SU-DHL-6 (cell line): ENCODE measurements around the gene MYZAP.

Experiments
- H2AFZ ChIP-seq: fragments of 200-600 bp; sonication (generic); 2 replicates; pipeline ENCODE4 v1.6.1; 2014; ENCODE audit warnings: low read depth, mild to moderate bottlenecking, moderate library complexity, mixed read lengths, antibody characterized with exemption, low read length; ENCODE audit not compliant: severe bottlenecking
- H3F3A ChIP-seq: fragments of 200-600 bp; shearing (Covaris generic); 2 replicates; pipeline ENCODE4 v1.6.0; 2016; ENCODE audit warnings: antibody characterized with exemption, mild to moderate bottlenecking; ENCODE audit not compliant: insufficient read depth
- H3K27ac ChIP-seq: fragments of 200-600 bp; sonication (generic); 2 replicates; pipeline ENCODE4 v1.5.1; 2016; ENCODE audit warnings: low read depth, mild to moderate bottlenecking, low read length, moderate library complexity, mixed read lengths
- H3K27me3 ChIP-seq: fragments of 200-600 bp; sonication (generic), shearing (Covaris generic); 2 replicates; pipeline ENCODE4 v1.6.0; 2014; ENCODE audit warnings: mild to moderate bottlenecking, low read length
- H3K36me3 ChIP-seq: fragments of 200-600 bp; sonication (generic); 2 replicates; pipeline ENCODE4 v1.6.1; 2014; ENCODE audit warnings: mild to moderate bottlenecking, low read length, mixed read lengths
- H3K4me2 ChIP-seq: fragments of 300-600, 200-600 bp; shearing (Covaris generic), sonication (generic); 2 replicates; pipeline ENCODE4 v1.6.0; 2014; ENCODE audit warnings: low read length, low read depth, mild to moderate bottlenecking; ENCODE audit not compliant: poor library complexity, severe bottlenecking
- H3K4me3 ChIP-seq: fragments of 200-600 bp; sonication (generic); 2 replicates; pipeline ENCODE4 v1.5.1; 2014; ENCODE audit warnings: antibody characterized with exemption, low read length, mild to moderate bottlenecking, mixed read lengths; ENCODE audit not compliant: insufficient read depth, poor library complexity, severe bottlenecking
- H3K79me2 ChIP-seq: fragments of 200-600 bp; sonication (generic); 2 replicates; pipeline ENCODE4 v1.6.1; 2014; ENCODE audit warnings: mild to moderate bottlenecking, low read length, moderate library complexity; ENCODE audit not compliant: insufficient read depth
- H3K9ac ChIP-seq: fragments of 200-600 bp; sonication (generic); 2 replicates; pipeline ENCODE4 v1.7.0; 2014; ENCODE audit warnings: mild to moderate bottlenecking, low read length
- H3K9me2 ChIP-seq: fragments of 200-600 bp; sonication (generic); replicated peaks from 2 replicates; pipeline ENCODE4 v1.6.1; 2014; ENCODE audit warnings: low read length; ENCODE audit not compliant: insufficient read depth
- H3K9me3 ChIP-seq: fragments of 200-600 bp; sonication (generic); 2 replicates; pipeline ENCODE4 v1.6.1; 2014; ENCODE audit warnings: low read length, mixed read lengths; ENCODE audit not compliant: insufficient read depth
- H4K20me1 ChIP-seq: fragments of 200-600 bp; sonication (generic); 2 replicates; pipeline ENCODE4 v1.6.1; 2014; ENCODE audit warnings: low read depth, mild to moderate bottlenecking, antibody characterized with exemption, low read length, moderate library complexity, mixed read lengths
- CTCF ChIP-seq: fragments of 200-600 bp; sonication (generic); IDR thresholded peaks from one replicate; pipeline ENCODE4 v1.5.1; 2017; ENCODE audit warnings: antibody characterized with exemption, mild to moderate bottlenecking, low read length, moderate library complexity; ENCODE audit not compliant: insufficient read depth, poor library complexity, severe bottlenecking
- EZH2phosphoT487 ChIP-seq: fragments of 200-600 bp; sonication (generic), shearing (Covaris generic); conservative IDR thresholded peaks from 2 replicates; pipeline ENCODE4 v1.6.1; 2018; ENCODE audit warnings: mild to moderate bottlenecking, antibody characterized with exemption, low read length, moderate library complexity, mixed read lengths

Gene MYZAP

GRCh38 chr15:57599296-57599810 is 7.6 kb downstream of the MYZAP start:
- H3K9me3 ChIP-seq = no peaks in the 10 kb centered on the region
- no peaks in the 10 kb centered on the region for H3K79me2 ChIP-seq
- no peak overlapping the region for H3K4me2 ChIP-seq
- TF ChIP-seq CTCF = no peak
- no peak for TF ChIP-seq EZH2phosphoT487
- H3K27ac ChIP-seq = no peak overlapping the region
- no peaks in the 10 kb centered on the region for H3K9me2 ChIP-seq
- H3K9ac ChIP-seq = no peak overlapping the region
- H4K20me1 ChIP-seq = no peaks in the 10 kb centered on the region
- H3F3A ChIP-seq = no peaks in the 10 kb centered on the region
- no peaks in the 10 kb centered on the region for H3K27me3 ChIP-seq
- no peaks in the 10 kb centered on the region for H3K36me3 ChIP-seq
- H3K4me3 ChIP-seq = no peak overlapping the region
- no peak overlapping the region for H2AFZ ChIP-seq

- Histone ChIP-seq H3K27me3 (no peaks in the 10 kb centered on the region), H4K20me1 (no peaks in the 10 kb centered on the region), H3K79me2 (no peaks in the 10 kb centered on the region), H3K4me2 (no peak overlapping the region), H3K4me3 (no peak overlapping the region), H3K9me2 (no peaks in the 10 kb centered on the region), H2AFZ (no peak overlapping the region), H3K9me3 (no peaks in the 10 kb centered on the region), H3F3A (no peaks in the 10 kb centered on the region), H3K36me3 (no peaks in the 10 kb centered on the region), H3K27ac (no peak overlapping the region), H3K9ac (no peak overlapping the region)
- TF ChIP-seq CTCF (no peak), EZH2phosphoT487 (no peak)
Measured at GRCh38 chr15:57600197-57600596, 8.5 kb downstream of the MYZAP start.

GRCh38 chr15:57604507-57604906 is 12.8 kb downstream of the MYZAP start:
- H3K27ac ChIP-seq = no peak overlapping the region
- H3F3A ChIP-seq = no peaks in the 10 kb centered on the region
- H3K27me3 ChIP-seq = no peaks in the 10 kb centered on the region
- no peaks in the 10 kb centered on the region for H3K79me2 ChIP-seq
- H3K36me3 ChIP-seq = no peaks in the 10 kb centered on the region
- no peaks in the 10 kb centered on the region for H4K20me1 ChIP-seq
- no peak overlapping the region for H3K9ac ChIP-seq
- H3K9me3 ChIP-seq = no peaks in the 10 kb centered on the region
- no peak overlapping the region for H3K4me3 ChIP-seq
- no peak overlapping the region for H3K4me2 ChIP-seq
- TF ChIP-seq CTCF (no peak), EZH2phosphoT487 (no peak)
- H2AFZ ChIP-seq = no peak overlapping the region
- no peaks in the 10 kb centered on the region for H3K9me2 ChIP-seq
